LNCaP clone FGC (cell line): ENCODE results near the gene MAP7.

Source experiments
- DNase-seq: peaks from one replicate; pipeline ENCODE4 v3.0.0-alpha.2; 2011; ENCODE audit warnings: low read depth
- H3K4me3 ChIP-seq: 2 replicates; pipeline ENCODE4 v1.5.1; 2011; ENCODE audit warnings: mild to moderate bottlenecking, low read depth, low read length, control low read depth
- TF ChIP-seq, protein P1 (sequence below): IDR thresholded peaks from 2 replicates; pipeline ENCODE4 v1.5.1; 2012; ENCODE audit warnings: mild to moderate bottlenecking; ENCODE audit not compliant: control insufficient read depth, insufficient read depth; ENCODE audit errors: extremely low read depth

Gene MAP7

DNA sequence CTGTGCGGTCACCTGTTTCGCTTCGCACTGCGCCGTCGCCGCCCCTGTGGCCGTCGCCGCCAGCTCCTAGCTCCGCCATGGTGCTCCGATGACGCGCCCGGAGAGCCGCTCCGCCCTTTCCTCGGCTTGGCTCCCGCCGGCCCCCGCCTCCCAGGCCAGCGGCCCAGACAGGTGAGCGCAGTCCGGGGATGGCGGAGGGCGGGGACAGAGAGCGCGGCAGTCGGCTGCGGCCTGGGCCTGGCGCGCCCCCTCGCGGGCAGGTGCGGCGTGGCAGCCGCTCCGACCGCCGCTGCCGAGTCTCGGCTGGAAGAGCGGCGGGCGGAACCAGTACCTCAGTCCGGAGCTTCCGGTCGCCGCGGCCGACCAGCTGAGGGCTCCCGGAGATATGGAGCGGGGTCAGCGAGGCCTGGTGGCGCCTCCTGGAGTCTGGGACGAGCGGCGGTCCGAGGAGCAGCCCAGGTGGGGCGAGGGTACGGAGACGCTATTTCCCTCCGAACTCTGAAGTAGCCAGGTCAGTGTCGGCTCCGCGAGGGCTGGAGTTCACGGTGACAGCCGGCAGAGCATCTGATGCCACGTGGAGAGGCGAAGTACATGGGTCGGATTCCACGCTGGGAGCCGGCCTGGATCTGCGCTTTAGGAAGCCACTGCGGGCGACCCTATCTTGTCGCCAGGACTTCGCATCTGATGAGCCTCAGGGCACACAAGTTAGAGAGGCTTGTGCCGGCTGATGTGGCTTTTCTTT, at the start of gene MAP7:
MAP7 (minus strand) TSS at position 93 of the 742 bp plus-strand sequence; CDS start at position 79, 14 bp downstream.
- TF ChIP-seq, protein P1, sequence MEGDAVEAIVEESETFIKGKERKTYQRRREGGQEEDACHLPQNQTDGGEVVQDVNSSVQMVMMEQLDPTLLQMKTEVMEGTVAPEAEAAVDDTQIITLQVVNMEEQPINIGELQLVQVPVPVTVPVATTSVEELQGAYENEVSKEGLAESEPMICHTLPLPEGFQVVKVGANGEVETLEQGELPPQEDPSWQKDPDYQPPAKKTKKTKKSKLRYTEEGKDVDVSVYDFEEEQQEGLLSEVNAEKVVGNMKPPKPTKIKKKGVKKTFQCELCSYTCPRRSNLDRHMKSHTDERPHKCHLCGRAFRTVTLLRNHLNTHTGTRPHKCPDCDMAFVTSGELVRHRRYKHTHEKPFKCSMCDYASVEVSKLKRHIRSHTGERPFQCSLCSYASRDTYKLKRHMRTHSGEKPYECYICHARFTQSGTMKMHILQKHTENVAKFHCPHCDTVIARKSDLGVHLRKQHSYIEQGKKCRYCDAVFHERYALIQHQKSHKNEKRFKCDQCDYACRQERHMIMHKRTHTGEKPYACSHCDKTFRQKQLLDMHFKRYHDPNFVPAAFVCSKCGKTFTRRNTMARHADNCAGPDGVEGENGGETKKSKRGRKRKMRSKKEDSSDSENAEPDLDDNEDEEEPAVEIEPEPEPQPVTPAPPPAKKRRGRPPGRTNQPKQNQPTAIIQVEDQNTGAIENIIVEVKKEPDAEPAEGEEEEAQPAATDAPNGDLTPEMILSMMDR, result peak; percentile 97
- DNase-seq, result peak; percentile 66
- H3K4me3 ChIP-seq, result peak within 1 kb of the TSS; percentile 82

DNA sequence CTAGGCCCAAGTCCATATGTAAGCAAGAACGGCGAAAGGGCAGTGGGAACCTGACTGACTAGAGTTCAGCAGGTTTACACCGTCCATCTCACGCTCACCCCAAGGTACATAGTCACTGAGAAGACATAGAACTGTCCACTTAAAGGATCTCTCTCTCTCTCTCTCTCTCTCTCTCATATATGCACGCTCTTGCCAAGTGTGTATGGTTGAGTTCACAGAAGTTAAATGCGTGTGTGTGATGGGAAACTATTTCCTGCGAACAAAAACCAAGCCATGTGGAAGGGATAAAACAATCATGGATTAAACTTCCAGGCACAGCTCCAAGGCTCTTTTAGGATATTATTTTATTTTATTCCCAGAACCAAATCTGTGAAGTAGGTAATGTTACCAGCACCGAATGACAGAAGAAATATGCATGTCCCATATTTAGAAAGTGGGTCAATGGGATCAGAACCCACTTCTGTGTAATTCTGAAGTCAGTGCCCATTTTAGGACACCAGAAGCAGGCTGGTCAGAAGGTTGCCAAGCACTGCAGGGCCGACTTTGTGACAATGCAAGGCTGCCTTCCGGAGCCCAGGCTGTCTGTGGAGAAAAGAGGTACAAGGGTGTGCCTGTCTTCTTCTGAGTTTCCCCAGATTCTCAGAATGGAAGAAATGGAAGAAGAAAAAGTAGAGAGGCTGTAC, 49.2 kb upstream of the MAP7 start:
- TF ChIP-seq, protein P1, result no peak
- H3K4me3 ChIP-seq, result no peak overlapping the region
- DNase-seq, result no peak

DNA sequence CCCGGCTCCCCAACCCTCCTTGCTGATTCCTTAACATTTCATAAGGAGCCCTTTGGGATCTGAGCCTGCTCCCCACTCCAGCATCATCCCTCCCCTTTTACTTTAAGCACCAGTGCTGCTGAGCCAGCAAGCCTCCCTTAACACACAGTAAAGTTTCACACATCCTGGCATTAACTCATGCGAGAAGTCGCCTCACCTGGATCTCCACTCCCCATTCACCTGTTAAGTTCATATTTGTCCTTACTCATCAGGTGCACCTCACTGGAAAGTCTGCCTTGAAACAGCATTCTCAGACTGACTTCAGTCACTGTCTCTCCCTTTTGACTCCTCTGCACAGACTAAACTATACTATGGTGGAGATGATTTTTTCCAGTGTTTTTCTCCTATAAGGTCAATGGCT, 47.8 kb upstream of the MAP7 start:
- TF ChIP-seq, protein P1, result no peak
- no peak overlapping the region for H3K4me3 ChIP-seq
- DNase-seq, result no peak

DNA sequence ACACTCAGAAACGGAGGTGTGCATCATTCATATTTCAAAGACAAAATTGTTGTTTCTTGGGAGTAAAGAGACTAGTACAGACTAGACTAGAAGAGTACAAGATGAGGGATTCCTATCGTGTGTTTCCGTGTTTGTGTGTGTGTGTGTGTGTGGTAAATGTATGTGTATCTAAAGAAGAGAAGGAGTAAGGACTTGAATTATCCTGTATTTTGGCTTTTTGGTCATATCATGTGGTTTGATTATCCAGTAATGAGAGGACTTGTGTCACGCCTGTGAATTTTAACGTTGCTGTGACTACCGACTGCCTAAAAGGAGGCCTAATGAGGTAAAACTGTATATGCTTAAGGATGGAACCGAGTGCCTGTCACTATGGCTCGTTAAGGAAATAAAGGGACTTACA, 44.4 kb upstream of the MAP7 start:
- no peak overlapping the region for H3K4me3 ChIP-seq
- no peak for DNase-seq
- TF ChIP-seq, protein P1, result no peak

DNA sequence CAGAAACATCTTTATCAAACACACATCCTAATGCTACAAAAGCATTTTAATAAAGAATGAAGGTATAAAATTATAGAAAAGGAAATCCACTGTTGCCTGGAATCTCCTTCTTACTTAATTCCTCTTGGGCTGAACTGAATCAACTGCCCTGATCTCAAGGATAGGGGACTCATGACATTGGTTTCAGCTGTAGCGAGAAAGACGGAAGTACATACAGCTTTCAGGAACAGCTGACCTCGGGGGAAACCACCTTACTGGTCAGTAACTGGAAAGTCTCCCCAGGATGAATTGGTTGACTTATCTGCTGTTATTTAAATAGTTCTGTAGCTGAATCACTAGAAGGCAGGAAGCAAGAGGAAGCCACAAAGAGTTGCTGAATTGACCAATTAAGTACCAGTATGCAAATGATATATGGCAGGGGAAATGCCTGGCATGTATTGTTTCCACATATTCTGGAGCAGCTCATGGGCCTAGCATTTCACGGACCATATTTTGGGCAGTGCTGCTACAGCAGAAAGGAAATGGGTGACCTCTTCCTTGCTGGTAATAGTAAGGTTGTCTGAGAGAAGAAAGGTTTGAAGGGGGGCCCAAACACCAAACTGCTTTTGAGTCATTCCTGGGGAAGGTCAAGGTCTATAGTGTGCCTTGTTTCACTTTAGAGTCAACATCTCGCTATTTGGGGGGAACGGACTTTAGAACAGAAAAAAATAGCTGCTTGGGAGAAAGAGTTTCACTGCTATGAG, 43.7 kb upstream of the MAP7 start:
- H3K4me3 ChIP-seq, result no peak overlapping the region
- TF ChIP-seq, protein P1, result no peak
- no peak for DNase-seq

DNA sequence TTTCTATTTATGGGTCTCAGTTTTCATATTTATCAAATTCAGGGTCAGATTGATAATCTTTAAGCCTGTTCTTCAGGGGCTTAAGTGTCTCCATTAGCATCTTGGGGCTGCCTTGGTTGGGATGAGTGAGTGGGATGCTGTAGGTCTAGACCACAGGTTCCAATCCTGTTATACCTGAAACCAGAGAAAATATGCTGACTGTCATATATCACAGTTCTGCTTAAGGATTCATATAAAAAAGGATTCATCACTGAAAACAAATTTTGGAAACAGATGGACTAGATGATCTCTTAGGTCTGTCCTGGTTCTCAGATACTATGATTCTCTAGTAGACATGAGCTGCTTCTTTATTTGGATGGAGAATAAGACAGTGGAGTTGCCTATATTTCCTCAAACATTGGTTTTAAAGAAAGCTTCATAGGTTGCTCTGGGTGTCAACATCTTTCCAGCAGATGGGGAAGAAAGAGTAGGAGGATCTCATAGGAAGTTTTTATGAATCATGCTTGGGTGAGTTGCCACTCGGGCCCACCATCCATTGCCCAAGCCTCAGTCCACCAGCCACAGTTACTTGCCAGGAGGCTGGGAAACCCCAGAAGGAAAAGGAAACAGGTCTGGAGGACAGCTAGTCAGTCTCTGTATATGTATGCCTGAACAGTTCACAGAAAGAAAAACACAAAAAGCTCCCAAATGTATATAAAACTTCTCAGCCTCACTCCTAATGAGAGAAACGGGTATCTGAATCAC, 42.9 kb upstream of the MAP7 start:
- TF ChIP-seq, protein P1, result no peak
- no peak for DNase-seq
- no peak overlapping the region for H3K4me3 ChIP-seq
